ENCODE measurements around the gene PPFIBP1. TPM values are rescaled to one million over a fixed set of nuclear protein-coding genes. Genes with fewer than 3 reads are reported as not detected.
"Not testable (repeated sequence)": the region's sequence is repeated elsewhere in the genome, so short reads cannot be mapped to it uniquely, and the experiment has no call there.

The PPFIBP1 gene
- total RNA-seq, 2 experiments from 2014 or later = 14.9 to 15.6 TPM

DNA sequence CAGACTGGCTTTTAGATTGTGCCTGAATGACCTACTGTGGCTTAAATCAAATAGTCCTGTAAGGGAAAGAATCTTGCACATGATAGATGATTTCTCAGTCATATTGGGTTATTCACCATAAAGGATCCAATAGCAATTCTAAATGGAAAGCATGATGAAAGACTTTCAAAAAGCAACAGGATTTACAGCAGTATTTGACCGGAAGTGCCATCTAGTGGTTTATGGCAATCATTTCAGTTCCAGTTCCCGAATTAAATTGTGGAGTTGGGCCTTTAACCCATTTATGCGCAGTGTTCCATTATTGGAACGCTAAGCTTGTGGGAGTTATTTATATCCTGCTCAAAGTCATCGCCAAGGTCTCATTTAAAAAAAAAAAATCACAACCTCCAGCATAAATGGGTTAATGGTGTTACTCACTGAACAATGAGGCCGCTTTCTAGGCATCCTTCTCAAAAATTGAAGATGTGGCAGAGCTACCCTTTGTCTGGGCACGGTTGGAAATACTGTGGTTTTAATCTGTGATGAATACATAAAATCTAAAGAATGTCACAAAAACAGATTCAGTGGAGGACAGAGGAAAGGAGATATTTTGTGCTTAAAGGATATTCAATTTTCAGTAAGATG, 111.5 kb downstream of the PPFIBP1 start:
- POLR2A ChIA-PET = no interaction called here
- intact Hi-C loops (cut with DNase I, micrococcal nuclease) = loop anchor here (1.0 to 5.0 kb wide), 3 partner anchors 111 to 508 kb away; partner anchors contain the start of gene PPFIBP1 (in 1 of the 2)
- H3K36me3 Mint-ChIP-seq (ENCODE audit: low read depth) = peaks cover 2% of the 10 kb centered on the region
- ATAC-seq (peak; percentile 26), DNase-seq (no peak)
- peaks cover 2% of the 10 kb centered on the region for H3K4me1 Mint-ChIP-seq
- H3K27me3 Mint-ChIP-seq = no peaks in the 10 kb centered on the region
- H3K9me3 Mint-ChIP-seq (ENCODE audit: low read depth) = no peaks in the 10 kb centered on the region
- no peak overlapping the region for H3K4me3 Mint-ChIP-seq
- H3K27ac Mint-ChIP-seq = no peak overlapping the region
- CTCF ChIA-PET = interaction anchor here (0.7 to 2.6 kb wide), 7 partner anchors 11 to 201 kb away, joined by 3 to 13 read pairs (median 3); no protein-coding TSS in a partner anchor

- H3K4me1 Mint-ChIP-seq; H3K27me3 Mint-ChIP-seq; DNase-seq; H3K36me3 Mint-ChIP-seq (ENCODE audit: low read depth); H3K4me3 Mint-ChIP-seq; POLR2A ChIA-PET; H3K27ac Mint-ChIP-seq; H3K9me3 Mint-ChIP-seq (ENCODE audit: low read depth): not testable (repeated sequence)
- CTCF ChIA-PET = interaction anchor here (1.0 kb wide), 1 partner anchor 212 kb away, joined by 4 read pairs; no protein-coding TSS in a partner anchor
- ATAC-seq = peak; percentile 74
- intact Hi-C loops (cut with DNase I, micrococcal nuclease) = loop anchor here (5.0 kb wide), 1 partner anchor 509 kb away; no protein-coding TSS in a partner anchor
Measured at GRCh38 chr12:27636569-27636968, 112.6 kb downstream of the PPFIBP1 start.

GRCh38 chr12:27637524-27637923, 113.5 kb downstream of the PPFIBP1 start:
- ChIA-PET CTCF (interaction anchor here (1.1 kb wide), 1 partner anchor 15 kb away, joined by 4 read pairs; no protein-coding TSS in a partner anchor), POLR2A (no interaction called here)
- intact Hi-C loops (cut with DNase I, micrococcal nuclease) = loop anchor here (5.0 kb wide), 1 partner anchor 510 kb away; no protein-coding TSS in a partner anchor
- no peak overlapping the region for H3K4me3 Mint-ChIP-seq
- peaks cover 2% of the 10 kb centered on the region for H3K36me3 Mint-ChIP-seq (ENCODE audit: low read depth)
- DNase-seq (no peak), ATAC-seq (no peak)
- no peaks in the 10 kb centered on the region for H3K27me3 Mint-ChIP-seq
- H3K27ac Mint-ChIP-seq = no peak overlapping the region
- H3K9me3 Mint-ChIP-seq (ENCODE audit: low read depth) = no peaks in the 10 kb centered on the region
- H3K4me1 Mint-ChIP-seq = peaks cover 2% of the 10 kb centered on the region

GRCh38 chr12:27639265-27639664, 115.3 kb downstream of the PPFIBP1 start:
- intact Hi-C loops (cut with DNase I, micrococcal nuclease) = loop anchor here (5.0 kb wide), 1 partner anchor 512 kb away; no protein-coding TSS in a partner anchor
- CTCF ChIA-PET = no interaction called here
- Mint-ChIP-seq H3K4me3 (no peak overlapping the region), H3K36me3 (ENCODE audit: low read depth) (peaks cover 2% of the 10 kb centered on the region), H3K4me1 (peaks cover 2% of the 10 kb centered on the region), H3K27ac (no peak overlapping the region), H3K27me3 (no peaks in the 10 kb centered on the region), H3K9me3 (ENCODE audit: low read depth) (no peaks in the 10 kb centered on the region)
- no peak for ATAC-seq
- DNase-seq = no peak
- POLR2A ChIA-PET = no interaction called here

DNA sequence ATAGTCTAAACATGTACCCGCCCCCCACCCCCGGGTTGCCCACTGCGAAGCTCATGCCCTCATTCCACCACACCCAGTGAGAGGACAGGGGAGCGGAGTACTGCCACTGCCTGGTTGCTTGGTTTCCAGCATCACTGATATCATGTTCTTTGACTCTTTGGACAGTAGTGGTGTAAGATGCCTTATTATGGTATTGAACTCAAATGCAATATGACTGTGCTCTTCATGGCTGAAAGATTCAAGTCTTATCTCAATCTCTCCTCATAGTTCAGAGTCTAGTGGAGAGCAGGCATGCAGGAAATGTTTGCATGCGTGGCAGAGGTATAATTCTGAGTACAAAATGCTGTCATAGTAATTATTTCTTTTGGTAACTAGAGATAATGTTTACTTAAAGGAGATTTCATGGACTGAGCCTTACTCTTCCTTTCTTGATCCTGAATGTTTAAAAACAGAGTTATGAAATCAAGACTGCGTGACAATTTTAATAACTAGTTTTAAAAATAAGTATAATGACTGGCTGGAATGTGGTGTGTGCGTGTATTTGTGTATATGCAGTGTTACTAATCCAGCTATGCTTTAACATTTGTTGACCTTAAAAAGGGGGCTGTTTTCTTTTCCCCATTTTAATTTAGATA, 116.7 kb downstream of the PPFIBP1 start:
- H3K4me1 Mint-ChIP-seq; intact Hi-C loops (cut with DNase I, micrococcal nuclease); H3K4me3 Mint-ChIP-seq; H3K9me3 Mint-ChIP-seq (ENCODE audit: low read depth); H3K27me3 Mint-ChIP-seq; DNase-seq; H3K27ac Mint-ChIP-seq; H3K36me3 Mint-ChIP-seq (ENCODE audit: low read depth); ATAC-seq; POLR2A ChIA-PET: not testable (repeated sequence)
- CTCF ChIA-PET = interaction anchor here (1.8 kb wide), 1 partner anchor 12 kb away, joined by 5 read pairs; no protein-coding TSS in a partner anchor

DNA sequence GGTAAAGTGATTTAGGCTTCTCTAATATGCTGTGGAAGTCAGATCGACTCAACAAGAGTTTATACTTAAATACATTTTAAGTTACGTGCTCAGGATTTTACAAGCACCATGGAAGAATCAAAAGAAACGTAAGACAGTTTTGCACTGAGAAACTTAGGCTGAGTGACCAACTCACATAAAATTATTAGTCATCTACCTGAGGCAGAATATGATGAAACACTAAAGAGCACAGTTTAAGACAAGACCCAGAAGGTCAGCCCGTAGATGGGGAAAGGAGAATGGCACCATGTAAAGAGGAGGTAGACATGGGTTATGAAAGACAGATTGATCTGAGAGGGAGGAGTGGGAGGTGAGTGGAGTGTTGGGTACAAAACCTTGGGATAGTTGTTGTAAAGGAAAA, 118.4 kb downstream of the PPFIBP1 start:
- intact Hi-C loops (cut with DNase I, micrococcal nuclease); POLR2A ChIA-PET; DNase-seq; H3K27ac Mint-ChIP-seq; ATAC-seq; H3K36me3 Mint-ChIP-seq (ENCODE audit: low read depth); H3K9me3 Mint-ChIP-seq (ENCODE audit: low read depth); H3K4me3 Mint-ChIP-seq; H3K27me3 Mint-ChIP-seq; H3K4me1 Mint-ChIP-seq: not testable (repeated sequence)
- CTCF ChIA-PET = interaction anchor here (0.8 to 1.8 kb wide), 3 partner anchors 10 to 207 kb away, joined by 3 to 5 read pairs (median 5); no protein-coding TSS in a partner anchor

GRCh38 chr12:27642892-27643291, 118.9 kb downstream of the PPFIBP1 start:
- H3K4me1 Mint-ChIP-seq; H3K4me3 Mint-ChIP-seq; CTCF ChIA-PET; H3K36me3 Mint-ChIP-seq (ENCODE audit: low read depth); intact Hi-C loops (cut with DNase I, micrococcal nuclease); ATAC-seq; DNase-seq; H3K27ac Mint-ChIP-seq; H3K27me3 Mint-ChIP-seq; POLR2A ChIA-PET; H3K9me3 Mint-ChIP-seq (ENCODE audit: low read depth): not testable (repeated sequence)

GRCh38 chr12:27644158-27644845, 120.3 kb downstream of the PPFIBP1 start:
- intact Hi-C loops (cut with DNase I, micrococcal nuclease) = no loop called here
- Mint-ChIP-seq H3K4me1 (no peaks in the 10 kb centered on the region), H3K27ac (no peak overlapping the region), H3K4me3 (no peak overlapping the region), H3K27me3 (no peaks in the 10 kb centered on the region), H3K36me3 (ENCODE audit: low read depth) (no peaks in the 10 kb centered on the region), H3K9me3 (ENCODE audit: low read depth) (no peaks in the 10 kb centered on the region)
- no peak for DNase-seq
- no peak for ATAC-seq
- ChIA-PET CTCF (interaction anchor here (1.5 kb wide), 1 partner anchor 10 kb away, joined by 3 read pairs; no protein-coding TSS in a partner anchor), POLR2A (no interaction called here)

DNA sequence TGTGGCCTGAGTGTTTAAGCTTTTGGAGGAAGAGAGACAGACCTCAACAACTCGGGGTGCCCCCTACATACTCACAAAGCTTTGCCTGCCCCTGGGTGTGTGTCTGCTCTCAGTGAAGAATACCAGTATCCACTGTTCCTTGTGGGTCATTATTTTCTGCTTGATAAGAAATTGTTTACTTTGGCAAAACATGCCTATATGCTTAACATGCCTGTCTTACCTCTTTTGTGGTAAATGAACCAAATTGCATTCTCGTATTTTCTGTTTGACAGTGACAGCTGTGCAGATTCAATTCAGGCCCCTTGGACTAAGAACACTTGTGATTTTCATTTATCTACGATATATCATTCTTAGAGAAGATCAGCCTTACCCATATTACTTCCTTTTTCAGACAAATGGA, 121.7 kb downstream of the PPFIBP1 start:
- H3K4me3 Mint-ChIP-seq = no peak overlapping the region
- no peaks in the 10 kb centered on the region for H3K4me1 Mint-ChIP-seq
- H3K27ac Mint-ChIP-seq = no peak overlapping the region
- intact Hi-C loops (cut with DNase I, micrococcal nuclease) = no loop called here
- POLR2A ChIA-PET = no interaction called here
- H3K9me3 Mint-ChIP-seq (ENCODE audit: low read depth) = no peaks in the 10 kb centered on the region
- CTCF ChIA-PET = interaction anchor here (0.6 to 1.5 kb wide), 2 partner anchors 9 to 87 kb away, joined by 3 read pairs; no protein-coding TSS in a partner anchor
- DNase-seq (no peak), ATAC-seq (no peak)
- H3K27me3 Mint-ChIP-seq = no peaks in the 10 kb centered on the region
- no peaks in the 10 kb centered on the region for H3K36me3 Mint-ChIP-seq (ENCODE audit: low read depth)

DNA sequence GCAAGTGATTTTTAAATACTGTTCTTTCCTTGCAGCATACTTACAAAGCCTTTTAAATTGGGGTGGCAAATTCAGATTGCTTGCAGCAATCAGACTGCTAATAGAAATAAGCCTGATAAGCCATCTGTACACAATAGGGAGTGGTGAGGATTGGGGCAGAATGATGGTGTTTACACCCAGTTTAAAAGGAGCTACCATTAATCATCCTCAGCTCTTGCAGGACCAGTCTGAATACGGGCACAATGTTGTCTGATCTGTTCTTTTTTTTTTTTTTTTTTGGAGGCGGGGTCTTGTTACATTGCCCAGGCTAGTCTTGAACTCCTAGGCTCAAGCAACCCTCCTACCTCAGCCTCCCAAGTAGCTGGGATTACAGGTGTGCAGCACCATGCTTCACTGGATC, 122.1 kb downstream of the PPFIBP1 start:
- Mint-ChIP-seq H3K27me3 (no peaks in the 10 kb centered on the region), H3K4me1 (no peaks in the 10 kb centered on the region), H3K27ac (no peak overlapping the region), H3K36me3 (ENCODE audit: low read depth) (no peaks in the 10 kb centered on the region), H3K4me3 (no peak overlapping the region), H3K9me3 (ENCODE audit: low read depth) (no peaks in the 10 kb centered on the region)
- CTCF ChIA-PET = interaction anchor here (0.6 kb wide), 1 partner anchor 87 kb away, joined by 3 read pairs; no protein-coding TSS in a partner anchor
- intact Hi-C loops (cut with DNase I, micrococcal nuclease) = no loop called here
- ATAC-seq (no peak), DNase-seq (no peak)
- POLR2A ChIA-PET = no interaction called here

- POLR2A ChIA-PET = no interaction called here
- intact Hi-C loops (cut with DNase I, micrococcal nuclease) = loop anchor here in 1 of 2 experiments (5.0 kb wide), 1 partner anchor 228 kb away; no protein-coding TSS in a partner anchor
- H3K27ac Mint-ChIP-seq = no peak overlapping the region
- H3K9me3 Mint-ChIP-seq (ENCODE audit: low read depth) = no peaks in the 10 kb centered on the region
- H3K4me3 Mint-ChIP-seq = no peak overlapping the region
- H3K4me1 Mint-ChIP-seq = peaks cover 2% of the 10 kb centered on the region
- CTCF ChIA-PET = interaction anchor here (0.6 kb wide), 1 partner anchor 194 kb away, joined by 4 read pairs; no protein-coding TSS in a partner anchor
- no peaks in the 10 kb centered on the region for H3K27me3 Mint-ChIP-seq
- H3K36me3 Mint-ChIP-seq (ENCODE audit: low read depth) = no peaks in the 10 kb centered on the region
- no peak for DNase-seq
- ATAC-seq = no peak
Measured at GRCh38 chr12:27650011-27650410, 126.0 kb downstream of the PPFIBP1 start.

All from activated CD4-positive, alpha-beta T cell treated with anti-CD3 and anti-CD28 coated beads for 36 hours (primary cell).